HepG2 (cell line): ENCODE data around the gene EXOC3. TPM values are rescaled to one million over a fixed set of nuclear protein-coding genes. Genes with fewer than 3 reads are reported as not detected.

Experiments used
- ATAC-seq: fragments of 200-7000 bp; cut with Tn5 transposase; 3 replicates; pipeline ENCODE4 v1.9.1; 2020; ENCODE audit warnings: mild to moderate bottlenecking, moderate library complexity
- BruUV-seq: library from RNA; stranded (reverse); fragments of 400-500 nt; replicated peaks from 2 replicates; lab custom pipeline; 2021; lab: Mats Ljungman, UMichigan
- CTCF ChIA-PET: fragments of 300-600 bp; formaldehyde crosslinking; extraction: SDS; loops from one replicate; lab custom pipeline; 2021; ENCODE audit warnings: low total read pairs, inconsistent platforms, low intra/inter-chr PET ratio; lab: Yijun Ruan, JAX
- POLR2A ChIA-PET: fragments of 350-600 bp; sonication (Branson Sonifier 250); formaldehyde crosslinking; loops from one replicate; lab custom pipeline; 2020; ENCODE audit warnings: antibody characterized with exemption, inconsistent platforms; lab: Yijun Ruan, JAX
- DNase-seq: peaks from one replicate; pipeline ENCODE4 v3.0.0-alpha.2; 2015; ENCODE audit warnings: low spot score
- FAIRE-seq: peaks from 3 replicates; lab custom pipeline; 2011; peaks lifted over from hg19 to GRCh38; lab: Jason Lieb, UNC
- H2AFZ ChIP-seq: one replicate; pipeline ENCODE4 v1.6.1; 2011; ENCODE audit warnings: low read length, inconsistent platforms
- H3K27ac ChIP-seq: fragments of 300-600 bp; 3 replicates; pipeline ENCODE4 v1.8.0; 2011; ENCODE audit warnings: mixed run types, mild to moderate bottlenecking, mixed read lengths, low read length, inconsistent platforms; ENCODE audit not compliant: insufficient read depth; ENCODE audit errors: extremely low read length
- H3K27me3 ChIP-seq, 2 experiments: fragments of 200-600 bp in 1 of 2; 2 replicates in 1 of 2; 3 replicates in 1 of 2; pipeline versions ENCODE4 v1.6.0 to v1.8.0; 2011; ENCODE audit warnings: low read length in 2 of 2, mild to moderate bottlenecking in 2 of 2, moderate library complexity in 2 of 2, inconsistent platforms in 1 of 2; ENCODE audit not compliant: insufficient read depth in 2 of 2, control insufficient read depth in 1 of 2
- H3K36me3 ChIP-seq, 2 experiments: fragments of 200-600 bp in 1 of 2; replicated peaks in 1 of 2; 2 replicates in 1 of 2; 3 replicates in 1 of 2; pipeline versions ENCODE4 v1.5.1 to v1.8.0; 2011; ENCODE audit warnings: low read length in 2 of 2, inconsistent platforms in 1 of 2; ENCODE audit not compliant: insufficient read depth in 2 of 2, control insufficient read depth in 1 of 2
- H3K4me1 ChIP-seq: 2 replicates; pipeline ENCODE4 v1.5.1; 2012; ENCODE audit warnings: low read length, inconsistent platforms; ENCODE audit not compliant: insufficient read depth
- H3K4me2 ChIP-seq: 2 replicates; pipeline ENCODE4 v1.6.0; 2011; ENCODE audit warnings: low read depth, low read length, inconsistent platforms
- H3K4me3 ChIP-seq, 3 experiments: fragments of 200-600 bp in 1 of 3; sonication (generic), shearing (Covaris generic) in 1 of 3; replicated peaks in 1 of 3; 2 replicates each; pipeline ENCODE4 v1.5.1; 2011 to 2016; ENCODE audit warnings: low read length in 3 of 3, inconsistent platforms in 2 of 3, low read depth in 2 of 3, mild to moderate bottlenecking in 2 of 3, control low read depth in 1 of 3, mixed read lengths in 1 of 3; ENCODE audit not compliant: insufficient read depth in 1 of 3
- H3K79me2 ChIP-seq: one replicate; pipeline ENCODE4 v1.6.1; 2011; ENCODE audit warnings: low read length, inconsistent platforms; ENCODE audit not compliant: insufficient read depth
- H3K9ac ChIP-seq: 2 replicates; pipeline ENCODE4 v1.6.0; 2011; ENCODE audit warnings: mild to moderate bottlenecking, low read depth, low read length, inconsistent platforms; ENCODE audit not compliant: insufficient read depth
- H3K9me3 ChIP-seq: 2 replicates; pipeline ENCODE4 v1.5.1; 2012; ENCODE audit warnings: mild to moderate bottlenecking, low read length
- H4K20me1 ChIP-seq: 2 replicates; pipeline ENCODE4 v1.6.0; 2011; ENCODE audit warnings: inconsistent platforms, mild to moderate bottlenecking, low read length, moderate library complexity; ENCODE audit not compliant: insufficient read depth
- ATAD3A ChIP-seq: sonication (generic); formaldehyde crosslinking; IDR thresholded peaks from 2 replicates; pipeline ENCODE4 v1.4.0; 2020; ENCODE audit warnings: missing genetic modification reagents
- FOXK2 ChIP-seq: fragments of 450-650 bp; IDR thresholded peaks from 2 replicates; pipeline ENCODE4 v1.6.1; 2016
- JUND ChIP-seq: sonication (generic); formaldehyde crosslinking; IDR thresholded peaks from 2 replicates; pipeline ENCODE4 v1.8.0; 2022; ENCODE audit warnings: mild to moderate bottlenecking, missing genetic modification reagents
- MLX ChIP-seq: IDR thresholded peaks from 2 replicates; pipeline ENCODE4 v1.6.1; 2016
- MTF1 ChIP-seq: sonication (generic); formaldehyde crosslinking; IDR thresholded peaks from 2 replicates; pipeline ENCODE4 v1.5.0; 2020; ENCODE audit warnings: missing genetic modification reagents
- PAF1 ChIP-seq: IDR thresholded peaks from 2 replicates; pipeline ENCODE4 v1.6.1; 2016; ENCODE audit warnings: missing genetic modification reagents, missing compliant biosample characterization
- PRMT3 ChIP-seq: sonication (generic); formaldehyde crosslinking; IDR thresholded peaks from 2 replicates; pipeline ENCODE4 v1.8.1; 2022; ENCODE audit warnings: low read depth, mild to moderate bottlenecking, moderate library complexity, missing genetic modification reagents, borderline replicate concordance
- TCF7 ChIP-seq: sonication (generic); IDR thresholded peaks from 2 replicates; pipeline ENCODE4 v1.6.1; 2016; ENCODE audit warnings: antibody characterized with exemption, low read depth
- THAP11 ChIP-seq: IDR thresholded peaks from 2 replicates; pipeline ENCODE4 v1.6.1; 2016; ENCODE audit warnings: missing biosample characterization, missing genetic modification reagents
- XBP1 ChIP-seq: sonication (generic); formaldehyde crosslinking; IDR thresholded peaks from 2 replicates; pipeline ENCODE4 v1.5.0; 2020; ENCODE audit warnings: missing genetic modification reagents
- ZBTB33 ChIP-seq: sonication (generic); formaldehyde crosslinking; IDR thresholded peaks from 2 replicates; pipeline ENCODE4 v1.4.0; 2020; ENCODE audit warnings: missing genetic modification reagents
- ZNF101 ChIP-seq: sonication (generic); formaldehyde crosslinking; IDR thresholded peaks from 2 replicates; pipeline ENCODE4 v1.4.0; 2020; ENCODE audit warnings: mild to moderate bottlenecking, low read depth, missing genetic modification reagents, borderline replicate concordance
- ZNF256 ChIP-seq: sonication (generic); formaldehyde crosslinking; conservative IDR thresholded peaks from 2 replicates; pipeline ENCODE4 v1.4.0; 2020; ENCODE audit warnings: missing genetic modification reagents
- ZNF446 ChIP-seq: sonication (generic); formaldehyde crosslinking; IDR thresholded peaks from 2 replicates; pipeline ENCODE4 v1.5.0; 2020; ENCODE audit warnings: mild to moderate bottlenecking, missing genetic modification reagents
- ZNF451 ChIP-seq: sonication (generic); formaldehyde crosslinking; IDR thresholded peaks from 2 replicates; pipeline ENCODE4 v1.5.0; 2020; ENCODE audit warnings: mild to moderate bottlenecking, missing genetic modification reagents
- ZNF563 ChIP-seq: sonication (generic); formaldehyde crosslinking; IDR thresholded peaks from 2 replicates; pipeline ENCODE4 v1.8.0; 2022; ENCODE audit warnings: mild to moderate bottlenecking, moderate library complexity, missing genetic modification reagents
- ZNF672 ChIP-seq: sonication (generic); formaldehyde crosslinking; IDR thresholded peaks from 2 replicates; pipeline ENCODE4 v1.8.1; 2022; ENCODE audit warnings: missing genetic modification reagents
- WGBS: methylation state at CpG from one replicate; pipeline ENCODE4 v1.1.6; 2017; ENCODE audit warnings: low lambda C conversion rate; 5-methylcytosine and 5-hydroxymethylcytosine counted together
- in situ Hi-C: cut with HindIII; loops from 2 replicates; pipeline ENCODE4 v1.10.0; 2017; ENCODE audit warnings: low pct_unique_long_range_greater_than_20kb; ENCODE audit not compliant: extremely low pct_ligation_motif_present
- intact Hi-C: fragments of 100-400 bp; cut with micrococcal nuclease; formaldehyde crosslinking; loops from one replicate; pipeline ENCODE4 v1.10.0; 2022; ENCODE audit not compliant: unreplicated experiment
- polyA plus RNA-seq, 8 experiments: library from polyadenylated mRNA; depleted of rRNA in 3 of 8; stranded (reverse) in 7 of 8; unstranded in 1 of 8; fragments of >200 nt; fragmentation: Illumina TruSeq in 4 of 8; extraction: Trizol in 4 of 8; gene quantifications; 2 replicates each; pipeline versions ENCODE4 v1.2.1 to v1.2.3, GENCODE V29; 2011 to 2016; ENCODE audit warnings: low read depth in 4 of 8, missing spikeins in 1 of 8, mixed read lengths in 1 of 8; ENCODE audit not compliant: insufficient read depth in 1 of 8
- total RNA-seq, 5 experiments: library from RNA; depleted of rRNA; stranded (reverse); fragments of >200 nt; fragmentation: Illumina TruSeq; extraction: Trizol; gene quantifications; 2 replicates each; pipeline ENCODE4 v1.2.3, GENCODE V29; 2016; ENCODE audit warnings: low read depth in 1 of 5
- TF ChIP-seq, protein P1 (sequence below): sonication (generic); formaldehyde crosslinking; IDR thresholded peaks from 2 replicates; pipeline ENCODE4 v1.5.0; 2020; ENCODE audit warnings: mild to moderate bottlenecking, missing genetic modification reagents
- TF ChIP-seq, protein P2 (sequence below): sonication (generic); formaldehyde crosslinking; IDR thresholded peaks from 2 replicates; pipeline ENCODE4 v1.4.0; 2020; ENCODE audit warnings: missing genetic modification reagents, low read depth, mild to moderate bottlenecking, borderline replicate concordance

Gene EXOC3
- total and polyA plus RNA-seq, 2 of the 13 experiments (the other 11 are each of a cell fraction or from before 2014, with no cell fraction given) = 9.2 to 20.5 TPM

GRCh38 chr5:422323-423232, 20.4 kb upstream of the EXOC3 start (continued):
- TF ChIP-seq, protein P1, sequence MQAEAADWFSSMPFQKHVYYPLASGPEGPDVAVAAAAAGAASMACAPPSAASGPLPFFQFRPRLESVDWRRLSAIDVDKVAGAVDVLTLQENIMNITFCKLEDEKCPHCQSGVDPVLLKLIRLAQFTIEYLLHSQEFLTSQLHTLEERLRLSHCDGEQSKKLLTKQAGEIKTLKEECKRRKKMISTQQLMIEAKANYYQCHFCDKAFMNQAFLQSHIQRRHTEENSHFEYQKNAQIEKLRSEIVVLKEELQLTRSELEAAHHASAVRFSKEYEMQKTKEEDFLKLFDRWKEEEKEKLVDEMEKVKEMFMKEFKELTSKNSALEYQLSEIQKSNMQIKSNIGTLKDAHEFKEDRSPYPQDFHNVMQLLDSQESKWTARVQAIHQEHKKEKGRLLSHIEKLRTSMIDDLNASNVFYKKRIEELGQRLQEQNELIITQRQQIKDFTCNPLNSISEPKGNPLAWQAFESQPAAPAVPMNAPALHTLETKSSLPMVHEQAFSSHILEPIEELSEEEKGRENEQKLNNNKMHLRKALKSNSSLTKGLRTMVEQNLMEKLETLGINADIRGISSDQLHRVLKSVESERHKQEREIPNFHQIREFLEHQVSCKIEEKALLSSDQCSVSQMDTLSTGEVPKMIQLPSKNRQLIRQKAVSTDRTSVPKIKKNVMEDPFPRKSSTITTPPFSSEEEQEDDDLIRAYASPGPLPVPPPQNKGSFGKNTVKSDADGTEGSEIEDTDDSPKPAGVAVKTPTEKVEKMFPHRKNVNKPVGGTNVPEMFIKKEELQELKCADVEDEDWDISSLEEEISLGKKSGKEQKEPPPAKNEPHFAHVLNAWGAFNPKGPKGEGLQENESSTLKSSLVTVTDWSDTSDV (CRISPR knock-in tag) = no peak
- TF ChIP-seq THAP11 (no peak), ZNF256 (CRISPR knock-in tag) (no peak), MTF1 (CRISPR knock-in tag) (no peak), PAF1 (CRISPR knock-in tag) (no peak), ZNF446 (no peak), ZNF672 (CRISPR knock-in tag) (no peak), ZNF101 (CRISPR knock-in tag) (no peak)

DNA sequence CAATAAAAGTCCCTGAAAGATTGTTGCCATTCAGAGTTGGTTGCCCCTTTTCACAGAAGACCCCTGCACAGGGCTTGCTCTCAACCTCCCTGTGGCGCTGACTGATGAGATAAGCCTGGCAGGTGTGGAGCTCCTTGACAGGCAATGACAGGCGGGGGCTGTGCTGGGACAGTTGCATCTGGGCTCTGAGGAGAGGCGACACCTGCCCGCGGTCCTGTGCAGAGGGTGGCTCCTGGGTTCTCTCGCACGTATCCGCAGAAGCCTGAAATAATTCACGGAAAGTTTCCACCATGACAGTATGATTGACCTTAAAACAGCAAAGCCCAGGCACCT, 19.8 kb upstream of the EXOC3 start:
- no peak overlapping the region for H3K9ac ChIP-seq
- no peak overlapping the region for H2AFZ ChIP-seq
- H3K4me2 ChIP-seq = no peak overlapping the region
- no peaks in the 10 kb centered on the region for H4K20me1 ChIP-seq
- H3K27me3 ChIP-seq = no peaks in the 10 kb centered on the region
- in situ Hi-C loops (no loop called here), intact Hi-C loops (no loop called here)
- no peaks in the 10 kb centered on the region for H3K4me1 ChIP-seq
- POLR2A ChIA-PET = no interaction called here
- no peaks in the 10 kb centered on the region for H3K9me3 ChIP-seq
- CTCF ChIA-PET = no interaction called here
- H3K4me3 ChIP-seq = no peak overlapping the region
- TF ChIP-seq ZNF451 (CRISPR knock-in tag) (no peak), PRMT3 (CRISPR knock-in tag) (no peak), XBP1 (no peak), ZNF563 (no peak), ATAD3A (CRISPR knock-in tag) (no peak), JUND (CRISPR knock-in tag) (no peak), ZBTB33 (CRISPR knock-in tag) (no peak), FOXK2 (no peak), MLX (CRISPR knock-in tag) (no peak), TCF7 (no peak)
- TF ChIP-seq, protein P2, sequence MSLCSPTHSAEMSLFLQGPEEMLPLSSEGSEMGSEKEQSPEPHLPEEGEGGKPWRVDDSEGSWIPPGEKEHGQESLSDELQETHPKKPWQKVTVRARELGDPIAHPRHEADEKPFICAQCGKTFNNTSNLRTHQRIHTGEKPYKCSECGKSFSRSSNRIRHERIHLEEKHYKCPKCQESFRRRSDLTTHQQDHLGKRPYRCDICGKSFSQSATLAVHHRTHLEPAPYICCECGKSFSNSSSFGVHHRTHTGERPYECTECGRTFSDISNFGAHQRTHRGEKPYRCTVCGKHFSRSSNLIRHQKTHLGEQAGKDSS (CRISPR knock-in tag) = no peak
- no peaks in the 10 kb centered on the region for H3K79me2 ChIP-seq
- FAIRE-seq (no peak), ATAC-seq (no peak), DNase-seq (no peak)
- no peaks in the 10 kb centered on the region for H3K36me3 ChIP-seq
- no TSS peak for BruUV-seq
- no peak overlapping the region for H3K27ac ChIP-seq
- 84% methylated on average over 5 of the region's 9 CpGs for WGBS
